Measurements from ENCODE around the gene MCC. TPM values are rescaled to one million over a fixed set of nuclear protein-coding genes. Genes with fewer than 3 reads are reported as not detected.

MCC gene
- total RNA-seq, 4 donors from 2014 or later: 17.1 to 90.7 (median 40.1) TPM

DNA sequence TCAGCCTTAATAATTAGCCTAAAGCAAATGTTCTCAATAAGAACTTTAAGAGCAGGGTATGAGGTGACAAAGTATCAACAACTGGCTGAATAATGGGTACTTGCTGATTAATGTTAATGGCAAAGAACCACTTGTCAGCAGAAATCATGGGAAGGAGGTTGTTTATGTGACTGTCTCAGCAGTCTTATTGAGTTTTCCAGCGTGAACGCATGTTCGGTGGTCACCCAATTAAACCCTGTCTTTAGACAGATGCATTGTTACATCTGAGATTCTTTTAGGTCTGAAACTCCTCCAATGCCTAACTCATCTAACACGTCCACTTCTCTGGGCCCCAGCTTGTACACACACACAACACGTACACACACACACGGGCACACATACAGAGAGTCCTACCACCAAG is 35.3 kb downstream of the MCC start:
- Histone ChIP-seq H3K36me3 (no peaks in the 10 kb centered on the region), H3K4me3 (no peak overlapping the region), H3K4me1 (no peaks in the 10 kb centered on the region), H3K27ac (no peak overlapping the region), H3K9me3 (no peaks in the 10 kb centered on the region), H3K27me3 (no peaks in the 10 kb centered on the region)
- TF ChIP-seq POLR2A (IDR thresholded peaks at IDR 0.05): no peak
- TF ChIP-seq, protein P1, sequence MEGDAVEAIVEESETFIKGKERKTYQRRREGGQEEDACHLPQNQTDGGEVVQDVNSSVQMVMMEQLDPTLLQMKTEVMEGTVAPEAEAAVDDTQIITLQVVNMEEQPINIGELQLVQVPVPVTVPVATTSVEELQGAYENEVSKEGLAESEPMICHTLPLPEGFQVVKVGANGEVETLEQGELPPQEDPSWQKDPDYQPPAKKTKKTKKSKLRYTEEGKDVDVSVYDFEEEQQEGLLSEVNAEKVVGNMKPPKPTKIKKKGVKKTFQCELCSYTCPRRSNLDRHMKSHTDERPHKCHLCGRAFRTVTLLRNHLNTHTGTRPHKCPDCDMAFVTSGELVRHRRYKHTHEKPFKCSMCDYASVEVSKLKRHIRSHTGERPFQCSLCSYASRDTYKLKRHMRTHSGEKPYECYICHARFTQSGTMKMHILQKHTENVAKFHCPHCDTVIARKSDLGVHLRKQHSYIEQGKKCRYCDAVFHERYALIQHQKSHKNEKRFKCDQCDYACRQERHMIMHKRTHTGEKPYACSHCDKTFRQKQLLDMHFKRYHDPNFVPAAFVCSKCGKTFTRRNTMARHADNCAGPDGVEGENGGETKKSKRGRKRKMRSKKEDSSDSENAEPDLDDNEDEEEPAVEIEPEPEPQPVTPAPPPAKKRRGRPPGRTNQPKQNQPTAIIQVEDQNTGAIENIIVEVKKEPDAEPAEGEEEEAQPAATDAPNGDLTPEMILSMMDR (IDR thresholded peaks at IDR 0.05): no peak
- DNase-seq: no peak
- intact Hi-C loops (cut with DNase I; ENCODE audit: low total_unique reads): no loop called here

DNA sequence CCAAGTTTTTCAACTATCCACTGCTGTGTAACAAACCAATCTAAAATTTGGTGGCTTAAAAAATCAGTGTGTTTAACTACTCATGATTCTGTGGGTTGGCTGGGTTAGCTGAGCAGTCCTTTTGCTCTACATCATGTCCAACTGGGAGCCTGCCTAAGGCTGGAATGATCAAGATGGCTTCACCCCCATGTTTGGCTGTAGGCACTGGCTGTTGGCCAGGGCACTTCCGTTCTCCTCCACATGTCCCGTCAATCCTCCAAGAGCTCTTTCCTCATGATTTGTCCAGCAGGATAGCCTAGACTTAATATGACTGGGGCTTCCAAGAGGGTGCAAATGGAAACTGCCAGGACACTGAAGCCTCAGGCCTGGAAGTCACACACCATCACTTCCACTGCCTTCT is 36.5 kb downstream of the MCC start:
- Histone ChIP-seq H3K27ac (no peak overlapping the region), H3K27me3 (no peaks in the 10 kb centered on the region), H3K9me3 (no peaks in the 10 kb centered on the region), H3K4me1 (no peaks in the 10 kb centered on the region), H3K36me3 (no peaks in the 10 kb centered on the region), H3K4me3 (no peak overlapping the region)
- no peak for DNase-seq
- TF ChIP-seq POLR2A (IDR thresholded peaks at IDR 0.05): no peak
- TF ChIP-seq, protein P1 (IDR thresholded peaks at IDR 0.05): no peak
- intact Hi-C loops (cut with DNase I; ENCODE audit: low total_unique reads): no loop called here

DNA sequence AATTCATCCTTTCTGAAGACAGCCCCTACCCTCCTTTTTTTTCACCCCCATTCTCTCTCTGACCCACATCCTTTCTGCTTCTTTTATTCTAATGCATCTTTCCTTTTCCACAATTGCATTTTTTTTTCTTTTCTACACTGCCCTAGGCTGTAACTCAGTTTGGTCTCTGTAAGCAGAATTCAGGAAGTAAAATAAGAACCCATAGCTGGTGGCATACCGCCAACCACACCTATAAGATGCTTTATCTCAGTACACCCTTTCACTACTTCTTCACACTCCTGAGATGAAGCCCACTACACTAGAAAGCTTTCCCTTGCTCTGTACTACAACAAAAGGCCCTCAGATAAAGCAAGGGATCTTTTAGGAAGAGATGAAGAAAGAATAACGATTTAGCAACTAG is 37.3 kb downstream of the MCC start:
- no peak for DNase-seq
- no peaks in the 10 kb centered on the region for H3K27me3 ChIP-seq
- intact Hi-C loops (cut with DNase I; ENCODE audit: low total_unique reads): no loop called here
- no peaks in the 10 kb centered on the region for H3K4me1 ChIP-seq
- H3K36me3 ChIP-seq: no peaks in the 10 kb centered on the region
- TF ChIP-seq, protein P1 (IDR thresholded peaks at IDR 0.05): no peak
- TF ChIP-seq POLR2A (IDR thresholded peaks at IDR 0.05): no peak
- H3K27ac ChIP-seq: no peak overlapping the region
- no peaks in the 10 kb centered on the region for H3K9me3 ChIP-seq
- no peak overlapping the region for H3K4me3 ChIP-seq

DNA sequence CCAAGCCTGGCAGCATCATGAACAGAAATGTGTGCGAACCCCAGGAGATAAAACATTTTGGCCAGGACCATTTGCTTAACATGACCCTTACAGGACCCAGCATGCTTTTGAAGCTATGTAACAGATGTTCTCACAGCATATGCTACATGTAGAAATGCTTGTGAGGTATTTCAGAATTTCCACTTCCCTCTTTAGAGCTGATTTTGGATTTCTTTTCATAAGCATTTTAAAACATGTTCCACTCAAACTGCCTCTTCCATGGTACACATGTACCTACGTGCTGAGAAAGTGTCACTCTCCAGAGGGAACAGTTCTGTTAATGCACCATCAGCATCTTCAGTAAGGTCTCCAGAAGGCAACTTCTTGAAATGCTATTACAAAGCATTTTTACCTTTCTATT is 37.8 kb downstream of the MCC start:
- H3K36me3 ChIP-seq: no peaks in the 10 kb centered on the region
- H3K27me3 ChIP-seq: no peaks in the 10 kb centered on the region
- H3K4me1 ChIP-seq: no peaks in the 10 kb centered on the region
- no peak overlapping the region for H3K4me3 ChIP-seq
- no peak for DNase-seq
- H3K27ac ChIP-seq: no peak overlapping the region
- TF ChIP-seq POLR2A (IDR thresholded peaks at IDR 0.05): no peak
- TF ChIP-seq, protein P1 (IDR thresholded peaks at IDR 0.05): no peak
- intact Hi-C loops (cut with DNase I; ENCODE audit: low total_unique reads): no loop called here
- no peaks in the 10 kb centered on the region for H3K9me3 ChIP-seq

DNA sequence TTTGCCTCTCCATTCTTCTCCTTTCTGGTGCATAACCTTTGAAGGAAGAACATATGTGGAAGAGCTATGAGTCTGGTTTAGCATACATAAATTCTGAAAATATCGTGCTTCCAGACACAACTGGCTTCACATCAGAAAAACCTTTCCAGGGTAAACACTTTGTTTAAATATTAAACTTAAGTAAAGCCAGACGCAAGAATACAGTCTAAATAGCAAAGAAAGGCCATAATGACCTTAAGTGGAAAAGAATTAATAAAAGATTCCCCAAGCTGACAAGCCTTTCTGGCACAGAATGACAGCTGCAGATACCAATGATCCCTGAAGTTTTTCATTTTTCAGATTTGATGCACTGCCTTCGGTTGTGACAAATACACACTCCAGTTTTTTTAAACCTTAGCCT is 40.0 kb downstream of the MCC start:
- Histone ChIP-seq H3K4me1 (no peaks in the 10 kb centered on the region), H3K36me3 (no peaks in the 10 kb centered on the region), H3K4me3 (no peak overlapping the region), H3K27me3 (no peaks in the 10 kb centered on the region), H3K27ac (no peak overlapping the region), H3K9me3 (no peaks in the 10 kb centered on the region)
- DNase-seq: no peak
- TF ChIP-seq POLR2A (IDR thresholded peaks at IDR 0.05): no peak
- TF ChIP-seq, protein P1 (IDR thresholded peaks at IDR 0.05): no peak
- intact Hi-C loops (cut with DNase I; ENCODE audit: low total_unique reads): no loop called here

All from uterus (tissue), 4 donors.